Measurements from ENCODE around the gene CALHM4.

DNA sequence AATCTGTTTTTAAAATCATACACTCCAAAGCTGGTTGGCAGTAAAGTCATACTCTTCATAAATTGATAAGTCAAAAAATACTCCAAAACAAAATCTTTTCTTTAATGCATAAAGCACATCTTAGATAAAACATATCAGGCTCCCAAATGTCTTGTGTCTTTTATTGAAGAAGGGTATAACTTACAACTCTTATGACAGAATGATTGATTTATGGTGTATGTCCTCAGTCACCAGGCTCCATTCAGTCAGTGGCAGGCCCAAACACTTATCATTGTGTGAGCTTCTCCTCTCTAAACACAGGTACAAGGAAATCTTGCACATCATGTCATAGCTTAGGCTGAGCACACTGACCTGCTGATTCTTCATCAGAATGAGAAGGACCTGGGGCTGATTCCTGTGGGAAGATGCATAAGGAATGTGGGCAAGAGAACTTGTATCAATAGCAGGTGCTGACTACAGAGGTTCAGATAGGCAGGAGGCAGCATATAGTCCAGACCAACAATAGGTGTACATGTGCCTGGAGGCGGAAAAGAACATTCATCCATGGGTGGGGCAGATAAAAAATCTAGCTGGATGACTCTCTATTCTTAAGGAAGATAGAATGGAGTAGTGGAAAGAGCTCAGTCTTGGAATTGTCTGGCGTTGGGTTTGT lies 40.2 kb upstream of the CALHM4 start:
- TF ChIP-seq, protein P1, sequence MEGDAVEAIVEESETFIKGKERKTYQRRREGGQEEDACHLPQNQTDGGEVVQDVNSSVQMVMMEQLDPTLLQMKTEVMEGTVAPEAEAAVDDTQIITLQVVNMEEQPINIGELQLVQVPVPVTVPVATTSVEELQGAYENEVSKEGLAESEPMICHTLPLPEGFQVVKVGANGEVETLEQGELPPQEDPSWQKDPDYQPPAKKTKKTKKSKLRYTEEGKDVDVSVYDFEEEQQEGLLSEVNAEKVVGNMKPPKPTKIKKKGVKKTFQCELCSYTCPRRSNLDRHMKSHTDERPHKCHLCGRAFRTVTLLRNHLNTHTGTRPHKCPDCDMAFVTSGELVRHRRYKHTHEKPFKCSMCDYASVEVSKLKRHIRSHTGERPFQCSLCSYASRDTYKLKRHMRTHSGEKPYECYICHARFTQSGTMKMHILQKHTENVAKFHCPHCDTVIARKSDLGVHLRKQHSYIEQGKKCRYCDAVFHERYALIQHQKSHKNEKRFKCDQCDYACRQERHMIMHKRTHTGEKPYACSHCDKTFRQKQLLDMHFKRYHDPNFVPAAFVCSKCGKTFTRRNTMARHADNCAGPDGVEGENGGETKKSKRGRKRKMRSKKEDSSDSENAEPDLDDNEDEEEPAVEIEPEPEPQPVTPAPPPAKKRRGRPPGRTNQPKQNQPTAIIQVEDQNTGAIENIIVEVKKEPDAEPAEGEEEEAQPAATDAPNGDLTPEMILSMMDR (IDR thresholded peaks at IDR 0.05): no peak
- no peak for TF ChIP-seq POLR2A (IDR thresholded peaks at IDR 0.05)
